NT2/D1 (cell line): ENCODE data around the gene LYPD3.

Experiments
- SUZ12 ChIP-seq: IDR thresholded peaks from 2 replicates; pipeline ENCODE4 v1.6.1; 2011; ENCODE audit not compliant: insufficient read length, insufficient read depth; ENCODE audit errors: extremely low read depth
- YY1 ChIP-seq: IDR thresholded peaks from 2 replicates; pipeline ENCODE4 v1.6.1; 2011; ENCODE audit not compliant: insufficient read length, insufficient read depth
- ZNF274 ChIP-seq: IDR thresholded peaks from 2 replicates; pipeline ENCODE4 v1.6.1; 2011; ENCODE audit warnings: mild to moderate bottlenecking, low read depth, low read length

GRCh38 chr19:43445426-43445825, 20.0 kb downstream of the LYPD3 start:
- TF ChIP-seq YY1 (no peak), ZNF274 (no peak), SUZ12 (no peak)
